ENCODE results near the gene TMEM161A. TPM values are rescaled to one million over a fixed set of nuclear protein-coding genes. Genes with fewer than 3 reads are reported as not detected.

TMEM161A gene
- 16.8 TPM for polyA plus RNA-seq (2013, experiment 1 of 2)
- 16.4 TPM for polyA plus RNA-seq (2013, experiment 2 of 2)

- Histone ChIP-seq H3K36me3 (ENCODE audit: control insufficient read depth, insufficient read depth, low read length) (no peaks in the 10 kb centered on the region), H2BK120ac (ENCODE audit: low read depth, low read length) (no peak within 1 kb of the TSS), H3K18ac (ENCODE audit: low read length) (peak within 1 kb of the TSS; percentile 83), H4K8ac (ENCODE audit: low read depth, low read length) (no peak within 1 kb of the TSS), H3K23ac (ENCODE audit: low read length) (no peak within 1 kb of the TSS), H3K79me1 (ENCODE audit: low read length) (peaks cover 1% of the 10 kb centered on the region), H4K5ac (ENCODE audit: low read length) (no peak within 1 kb of the TSS), H3K4me1 (ENCODE audit: control insufficient read depth, low read depth, low read length) (peaks cover 2% of the 10 kb centered on the region), H2BK15ac (replicated peaks; ENCODE audit: low read depth) (no peak within 1 kb of the TSS), H3K79me2 (ENCODE audit: control insufficient read depth, insufficient read depth, low read length) (no peaks in the 10 kb centered on the region), H2AK5ac (ENCODE audit: low read length) (no peak within 1 kb of the TSS), H3K27ac (ENCODE audit: low read depth, low read length) (no peak within 1 kb of the TSS), H3K4me2 (ENCODE audit: low read length) (peak within 1 kb of the TSS; percentile 92), H3K27me3 (ENCODE audit: insufficient read depth, low read length, poor library complexity) (no peaks in the 10 kb centered on the region), H3K4me3 (ENCODE audit: low read length) (peak within 1 kb of the TSS; percentile 95), H2BK5ac (ENCODE audit: low read length) (no peak within 1 kb of the TSS), H3K9ac (ENCODE audit: low read length) (peak within 1 kb of the TSS; percentile 98), H3K56ac (ENCODE audit: low read length) (peak within 1 kb of the TSS; percentile 98), H3K4ac (ENCODE audit: low read depth, low read length) (peak within 1 kb of the TSS; percentile 20)
- no CpG with 5 or more reads among the region's 42 CpGs for WGBS (ENCODE audit: extremely low coverage, insufficient coverage, low lambda C conversion rate)
- peak; percentile 99 for DNase-seq
These were observed at the start of gene TMEM161A for GRCh38 chr19:19138109-19138981. Gene TMEM161A (minus strand): TSS chr19:19138478. CDS start chr19:19138428, 50 bp downstream.

- DNase-seq: no peak
- H3K18ac ChIP-seq (ENCODE audit: low read length): no peak overlapping the region
- no peak overlapping the region for H3K9ac ChIP-seq (ENCODE audit: low read length)
- no peak overlapping the region for H4K5ac ChIP-seq (ENCODE audit: low read length)
- peaks cover 2% of the 10 kb centered on the region for H3K36me3 ChIP-seq (ENCODE audit: control insufficient read depth, insufficient read depth, low read length)
- H2BK5ac ChIP-seq (ENCODE audit: low read length): no peak overlapping the region
- H3K56ac ChIP-seq (ENCODE audit: low read length): no peak overlapping the region
- no peak overlapping the region for H2BK15ac ChIP-seq (replicated peaks; ENCODE audit: low read depth)
- H2AK5ac ChIP-seq (ENCODE audit: low read length): no peak overlapping the region
- no peak overlapping the region for H3K27ac ChIP-seq (ENCODE audit: low read depth, low read length)
- WGBS (ENCODE audit: extremely low coverage, insufficient coverage, low lambda C conversion rate): no CpG with 5 or more reads among the region's 14 CpGs
- no peaks in the 10 kb centered on the region for H3K27me3 ChIP-seq (ENCODE audit: insufficient read depth, low read length, poor library complexity)
- no peak overlapping the region for H3K23ac ChIP-seq (ENCODE audit: low read length)
- H3K4me3 ChIP-seq (ENCODE audit: low read length): no peak overlapping the region
- H2BK120ac ChIP-seq (ENCODE audit: low read depth, low read length): no peak overlapping the region
- no peak overlapping the region for H4K8ac ChIP-seq (ENCODE audit: low read depth, low read length)
- no peak overlapping the region for H3K4ac ChIP-seq (ENCODE audit: low read depth, low read length)
- H3K4me1 ChIP-seq (ENCODE audit: control insufficient read depth, low read depth, low read length): no peaks in the 10 kb centered on the region
- peaks cover 4% of the 10 kb centered on the region for H3K79me2 ChIP-seq (ENCODE audit: control insufficient read depth, insufficient read depth, low read length)
- H3K4me2 ChIP-seq (ENCODE audit: low read length): no peak overlapping the region
- peaks cover 9% of the 10 kb centered on the region for H3K79me1 ChIP-seq (ENCODE audit: low read length)
These were observed 48.5 kb upstream of the TMEM161A start for GRCh38 chr19:19186742-19187141.

- peaks cover 2% of the 10 kb centered on the region for H3K36me3 ChIP-seq (ENCODE audit: control insufficient read depth, insufficient read depth, low read length)
- H3K79me2 ChIP-seq (ENCODE audit: control insufficient read depth, insufficient read depth, low read length): no peaks in the 10 kb centered on the region
- no peaks in the 10 kb centered on the region for H3K27me3 ChIP-seq (ENCODE audit: insufficient read depth, low read length, poor library complexity)
- no peaks in the 10 kb centered on the region for H3K4me1 ChIP-seq (ENCODE audit: control insufficient read depth, low read depth, low read length)
- H3K9ac ChIP-seq (ENCODE audit: low read length): no peak overlapping the region
- WGBS (ENCODE audit: extremely low coverage, insufficient coverage, low lambda C conversion rate): no CpG with 5 or more reads among the region's 9 CpGs
- H2AK5ac ChIP-seq (ENCODE audit: low read length): no peak overlapping the region
- DNase-seq: peak; percentile 92
- H3K4me3 ChIP-seq (ENCODE audit: low read length): no peak overlapping the region
- no peak overlapping the region for H2BK120ac ChIP-seq (ENCODE audit: low read depth, low read length)
- no peak overlapping the region for H2BK5ac ChIP-seq (ENCODE audit: low read length)
- H3K23ac ChIP-seq (ENCODE audit: low read length): no peak overlapping the region
- no peak overlapping the region for H2BK15ac ChIP-seq (replicated peaks; ENCODE audit: low read depth)
- H3K79me1 ChIP-seq (ENCODE audit: low read length): peaks cover 9% of the 10 kb centered on the region
- H3K18ac ChIP-seq (ENCODE audit: low read length): no peak overlapping the region
- H3K56ac ChIP-seq (ENCODE audit: low read length): no peak overlapping the region
- H3K4ac ChIP-seq (ENCODE audit: low read depth, low read length): no peak overlapping the region
- H3K27ac ChIP-seq (ENCODE audit: low read depth, low read length): no peak overlapping the region
- no peak overlapping the region for H4K5ac ChIP-seq (ENCODE audit: low read length)
- H4K8ac ChIP-seq (ENCODE audit: low read depth, low read length): no peak overlapping the region
- no peak overlapping the region for H3K4me2 ChIP-seq (ENCODE audit: low read length)
These were observed 47.8 kb upstream of the TMEM161A start for GRCh38 chr19:19185853-19186740.

- H3K27ac ChIP-seq (ENCODE audit: low read depth, low read length): no peak overlapping the region
- H4K8ac ChIP-seq (ENCODE audit: low read depth, low read length): no peak overlapping the region
- H3K4me1 ChIP-seq (ENCODE audit: control insufficient read depth, low read depth, low read length): no peaks in the 10 kb centered on the region
- H2BK120ac ChIP-seq (ENCODE audit: low read depth, low read length): no peak overlapping the region
- no peak overlapping the region for H3K23ac ChIP-seq (ENCODE audit: low read length)
- H2AK5ac ChIP-seq (ENCODE audit: low read length): no peak overlapping the region
- H2BK15ac ChIP-seq (replicated peaks; ENCODE audit: low read depth): no peak overlapping the region
- no CpG with 5 or more reads among the region's 9 CpGs for WGBS (ENCODE audit: extremely low coverage, insufficient coverage, low lambda C conversion rate)
- no peak overlapping the region for H3K4me3 ChIP-seq (ENCODE audit: low read length)
- no peak overlapping the region for H3K4me2 ChIP-seq (ENCODE audit: low read length)
- no peaks in the 10 kb centered on the region for H3K27me3 ChIP-seq (ENCODE audit: insufficient read depth, low read length, poor library complexity)
- no peak overlapping the region for H3K56ac ChIP-seq (ENCODE audit: low read length)
- no peaks in the 10 kb centered on the region for H3K79me1 ChIP-seq (ENCODE audit: low read length)
- H3K9ac ChIP-seq (ENCODE audit: low read length): no peak overlapping the region
- DNase-seq: no peak
- H3K36me3 ChIP-seq (ENCODE audit: control insufficient read depth, insufficient read depth, low read length): peaks cover 2% of the 10 kb centered on the region
- no peaks in the 10 kb centered on the region for H3K79me2 ChIP-seq (ENCODE audit: control insufficient read depth, insufficient read depth, low read length)
- no peak overlapping the region for H4K5ac ChIP-seq (ENCODE audit: low read length)
- H3K4ac ChIP-seq (ENCODE audit: low read depth, low read length): no peak overlapping the region
- H2BK5ac ChIP-seq (ENCODE audit: low read length): no peak overlapping the region
- no peak overlapping the region for H3K18ac ChIP-seq (ENCODE audit: low read length)
These were observed 43.3 kb upstream of the TMEM161A start for GRCh38 chr19:19181488-19181998.

- no peak overlapping the region for H3K4ac ChIP-seq (ENCODE audit: low read depth, low read length)
- no peak overlapping the region for H3K27ac ChIP-seq (ENCODE audit: low read depth, low read length)
- H2BK5ac ChIP-seq (ENCODE audit: low read length): no peak overlapping the region
- no peaks in the 10 kb centered on the region for H3K79me2 ChIP-seq (ENCODE audit: control insufficient read depth, insufficient read depth, low read length)
- peaks cover 2% of the 10 kb centered on the region for H3K36me3 ChIP-seq (ENCODE audit: control insufficient read depth, insufficient read depth, low read length)
- H3K56ac ChIP-seq (ENCODE audit: low read length): no peak overlapping the region
- H3K4me3 ChIP-seq (ENCODE audit: low read length): no peak overlapping the region
- no peaks in the 10 kb centered on the region for H3K79me1 ChIP-seq (ENCODE audit: low read length)
- no peak overlapping the region for H3K9ac ChIP-seq (ENCODE audit: low read length)
- H2AK5ac ChIP-seq (ENCODE audit: low read length): no peak overlapping the region
- H3K4me1 ChIP-seq (ENCODE audit: control insufficient read depth, low read depth, low read length): no peaks in the 10 kb centered on the region
- no peak overlapping the region for H3K23ac ChIP-seq (ENCODE audit: low read length)
- no peak overlapping the region for H3K18ac ChIP-seq (ENCODE audit: low read length)
- H3K4me2 ChIP-seq (ENCODE audit: low read length): no peak overlapping the region
- no peak overlapping the region for H2BK15ac ChIP-seq (replicated peaks; ENCODE audit: low read depth)
- no peak overlapping the region for H4K5ac ChIP-seq (ENCODE audit: low read length)
- H3K27me3 ChIP-seq (ENCODE audit: insufficient read depth, low read length, poor library complexity): no peaks in the 10 kb centered on the region
- DNase-seq: no peak
- H4K8ac ChIP-seq (ENCODE audit: low read depth, low read length): no peak overlapping the region
- no peak overlapping the region for H2BK120ac ChIP-seq (ENCODE audit: low read depth, low read length)
- WGBS (ENCODE audit: extremely low coverage, insufficient coverage, low lambda C conversion rate): no CpG with 5 or more reads among the region's 17 CpGs
These were observed 41.5 kb upstream of the TMEM161A start for GRCh38 chr19:19179548-19180441.

All from mesendoderm (in vitro differentiated cells).